ENCODE measurements around the gene SFTPA1.

DNA sequence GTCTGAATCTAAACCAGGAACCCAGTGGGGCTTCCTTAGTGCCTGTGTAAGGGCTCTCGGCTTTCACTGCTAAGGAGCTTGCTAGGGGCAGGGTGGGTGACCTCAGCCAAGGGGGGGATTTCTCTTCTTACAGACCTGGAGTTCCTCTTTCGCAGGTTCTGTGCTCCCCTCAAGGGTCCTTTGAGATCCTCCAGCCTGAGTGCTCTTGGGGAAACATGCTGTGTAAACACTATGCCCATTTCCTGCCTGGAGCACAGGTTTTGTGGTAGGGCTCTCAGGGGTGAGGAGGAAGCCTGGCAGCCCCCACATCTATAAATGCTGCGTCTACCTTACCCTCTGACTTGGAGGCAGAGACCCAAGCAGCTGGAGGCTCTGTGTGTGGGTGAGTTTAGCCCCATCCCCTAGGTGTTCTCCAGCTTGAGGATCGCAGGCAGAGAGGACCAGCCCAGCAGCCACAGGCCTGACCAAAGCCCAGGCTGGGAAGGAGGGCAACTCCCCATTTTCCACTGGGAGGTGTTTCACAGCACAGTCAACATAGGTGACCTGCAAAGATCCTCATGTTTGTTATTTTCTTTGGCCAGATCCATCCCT is at the start of gene SFTPA1:
- TF ChIP-seq EZH2phosphoT487 (IDR thresholded peaks at IDR 0.05; ENCODE audit: insufficient read depth, low read depth) (no peak), EZH2 (IDR thresholded peaks at IDR 0.05; ENCODE audit: insufficient read depth, poor library complexity, severe bottlenecking) (no peak)
